HepG2 (cell line): ENCODE data around the gene SLIT3. TPM values are rescaled to one million over a fixed set of nuclear protein-coding genes. Genes with fewer than 3 reads are reported as not detected.

Source experiments
- ATAC-seq: fragments of 200-7000 bp; cut with Tn5 transposase; 3 replicates; pipeline ENCODE4 v1.9.1; 2020; ENCODE audit warnings: mild to moderate bottlenecking, moderate library complexity
- BruUV-seq: library from RNA; stranded (reverse); fragments of 400-500 nt; replicated peaks from 2 replicates; lab custom pipeline; 2021; lab: Mats Ljungman, UMichigan
- CTCF ChIA-PET: fragments of 300-600 bp; formaldehyde crosslinking; extraction: SDS; loops from one replicate; lab custom pipeline; 2021; ENCODE audit warnings: low total read pairs, inconsistent platforms, low intra/inter-chr PET ratio; lab: Yijun Ruan, JAX
- POLR2A ChIA-PET: fragments of 350-600 bp; sonication (Branson Sonifier 250); formaldehyde crosslinking; loops from one replicate; lab custom pipeline; 2020; ENCODE audit warnings: antibody characterized with exemption, inconsistent platforms; lab: Yijun Ruan, JAX
- DNase-seq: peaks from one replicate; pipeline ENCODE4 v3.0.0-alpha.2; 2015; ENCODE audit warnings: low spot score
- FAIRE-seq: peaks from 3 replicates; lab custom pipeline; 2011; peaks lifted over from hg19 to GRCh38; lab: Jason Lieb, UNC
- H2AFZ ChIP-seq: one replicate; pipeline ENCODE4 v1.6.1; 2011; ENCODE audit warnings: low read length, inconsistent platforms
- H3K27ac ChIP-seq: fragments of 300-600 bp; 3 replicates; pipeline ENCODE4 v1.8.0; 2011; ENCODE audit warnings: mixed run types, mild to moderate bottlenecking, mixed read lengths, low read length, inconsistent platforms; ENCODE audit not compliant: insufficient read depth; ENCODE audit errors: extremely low read length
- H3K27me3 ChIP-seq, 2 experiments: fragments of 200-600 bp in 1 of 2; 2 replicates in 1 of 2; 3 replicates in 1 of 2; pipeline versions ENCODE4 v1.6.0 to v1.8.0; 2011; ENCODE audit warnings: low read length in 2 of 2, mild to moderate bottlenecking in 2 of 2, moderate library complexity in 2 of 2, inconsistent platforms in 1 of 2; ENCODE audit not compliant: insufficient read depth in 2 of 2, control insufficient read depth in 1 of 2
- H3K36me3 ChIP-seq, 2 experiments: fragments of 200-600 bp in 1 of 2; replicated peaks in 1 of 2; 2 replicates in 1 of 2; 3 replicates in 1 of 2; pipeline versions ENCODE4 v1.5.1 to v1.8.0; 2011; ENCODE audit warnings: low read length in 2 of 2, inconsistent platforms in 1 of 2; ENCODE audit not compliant: insufficient read depth in 2 of 2, control insufficient read depth in 1 of 2
- H3K4me1 ChIP-seq: 2 replicates; pipeline ENCODE4 v1.5.1; 2012; ENCODE audit warnings: low read length, inconsistent platforms; ENCODE audit not compliant: insufficient read depth
- H3K4me2 ChIP-seq: 2 replicates; pipeline ENCODE4 v1.6.0; 2011; ENCODE audit warnings: low read depth, low read length, inconsistent platforms
- H3K4me3 ChIP-seq, 3 experiments: fragments of 200-600 bp in 1 of 3; sonication (generic), shearing (Covaris generic) in 1 of 3; replicated peaks in 1 of 3; 2 replicates each; pipeline ENCODE4 v1.5.1; 2011 to 2016; ENCODE audit warnings: low read length in 3 of 3, inconsistent platforms in 2 of 3, low read depth in 2 of 3, mild to moderate bottlenecking in 2 of 3, control low read depth in 1 of 3, mixed read lengths in 1 of 3; ENCODE audit not compliant: insufficient read depth in 1 of 3
- H3K79me2 ChIP-seq: one replicate; pipeline ENCODE4 v1.6.1; 2011; ENCODE audit warnings: low read length, inconsistent platforms; ENCODE audit not compliant: insufficient read depth
- H3K9ac ChIP-seq: 2 replicates; pipeline ENCODE4 v1.6.0; 2011; ENCODE audit warnings: mild to moderate bottlenecking, low read depth, low read length, inconsistent platforms; ENCODE audit not compliant: insufficient read depth
- H3K9me3 ChIP-seq: 2 replicates; pipeline ENCODE4 v1.5.1; 2012; ENCODE audit warnings: mild to moderate bottlenecking, low read length
- H4K20me1 ChIP-seq: 2 replicates; pipeline ENCODE4 v1.6.0; 2011; ENCODE audit warnings: inconsistent platforms, mild to moderate bottlenecking, low read length, moderate library complexity; ENCODE audit not compliant: insufficient read depth
- CC2D1A ChIP-seq: sonication (generic); formaldehyde crosslinking; IDR thresholded peaks from 2 replicates; pipeline ENCODE4 v1.8.1; 2023; ENCODE audit warnings: mild to moderate bottlenecking, missing genetic modification reagents
- HNRNPH1 ChIP-seq: fragments of 200-400 bp; formaldehyde crosslinking; optimal IDR thresholded peaks from 2 replicates; pipeline ENCODE3; 2017; ENCODE audit warnings: mild to moderate bottlenecking, low read depth, low read length
- ISX ChIP-seq: sonication (generic); formaldehyde crosslinking; conservative IDR thresholded peaks from 2 replicates; pipeline ENCODE4 v1.5.0; 2020; ENCODE audit warnings: missing genetic modification reagents
- MTA1 ChIP-seq: sonication (generic); formaldehyde crosslinking; IDR thresholded peaks from 2 replicates; pipeline ENCODE4 v1.4.0; 2020; ENCODE audit warnings: missing genetic modification reagents, mild to moderate bottlenecking, borderline replicate concordance
- NRL ChIP-seq: sonication (generic); formaldehyde crosslinking; IDR thresholded peaks from 2 replicates; pipeline ENCODE4 v1.5.0; 2020; ENCODE audit warnings: missing genetic modification reagents, mild to moderate bottlenecking, moderate library complexity, borderline replicate concordance
- ONECUT2 ChIP-seq: sonication (generic); formaldehyde crosslinking; IDR thresholded peaks from 2 replicates; pipeline ENCODE4 v1.4.0; 2020; ENCODE audit warnings: missing genetic modification reagents
- RELA ChIP-seq: sonication (generic); formaldehyde crosslinking; IDR thresholded peaks from 2 replicates; pipeline ENCODE4 v1.4.0; 2020; ENCODE audit warnings: missing genetic modification reagents
- REST ChIP-seq, 2 experiments: IDR thresholded peaks; 2 replicates each; pipeline ENCODE4 v1.6.1; 2011 to 2012; ENCODE audit warnings: low read length in 2 of 2, borderline replicate concordance in 1 of 2, low read depth in 1 of 2, mild to moderate bottlenecking in 1 of 2, moderate library complexity in 1 of 2
- ZBED4 ChIP-seq: sonication (generic); formaldehyde crosslinking; IDR thresholded peaks from 2 replicates; pipeline ENCODE4 v1.4.0; 2020; ENCODE audit warnings: missing genetic modification reagents, borderline replicate concordance
- ZNF224 ChIP-seq: sonication (generic); formaldehyde crosslinking; IDR thresholded peaks from 2 replicates; pipeline ENCODE4 v1.5.0; 2020; ENCODE audit warnings: mild to moderate bottlenecking, missing genetic modification reagents
- ZNF543 ChIP-seq: sonication (generic); formaldehyde crosslinking; IDR thresholded peaks from 2 replicates; pipeline ENCODE4 v1.4.0; 2020; ENCODE audit warnings: mild to moderate bottlenecking, missing genetic modification reagents
- ZNF549 ChIP-seq: sonication (generic); formaldehyde crosslinking; IDR thresholded peaks from 2 replicates; pipeline ENCODE4 v1.5.0; 2020; ENCODE audit warnings: missing genetic modification reagents
- ZNF7 ChIP-seq: IDR thresholded peaks from 2 replicates; pipeline ENCODE4 v1.6.1; 2016; ENCODE audit warnings: missing biosample characterization, missing genetic modification reagents
- ZNF839 ChIP-seq: sonication (generic); formaldehyde crosslinking; IDR thresholded peaks from 2 replicates; pipeline ENCODE4 v1.4.0; 2020; ENCODE audit warnings: missing genetic modification reagents, mild to moderate bottlenecking, borderline replicate concordance
- WGBS: methylation state at CpG from one replicate; pipeline ENCODE4 v1.1.6; 2017; ENCODE audit warnings: low lambda C conversion rate; 5-methylcytosine and 5-hydroxymethylcytosine counted together
- in situ Hi-C: cut with HindIII; loops from 2 replicates; pipeline ENCODE4 v1.10.0; 2017; ENCODE audit warnings: low pct_unique_long_range_greater_than_20kb; ENCODE audit not compliant: extremely low pct_ligation_motif_present
- intact Hi-C: fragments of 100-400 bp; cut with micrococcal nuclease; formaldehyde crosslinking; loops from one replicate; pipeline ENCODE4 v1.10.0; 2022; ENCODE audit not compliant: unreplicated experiment
- polyA plus RNA-seq, 8 experiments: library from polyadenylated mRNA; depleted of rRNA in 3 of 8; stranded (reverse) in 7 of 8; unstranded in 1 of 8; fragments of >200 nt; fragmentation: Illumina TruSeq in 4 of 8; extraction: Trizol in 4 of 8; gene quantifications; 2 replicates each; pipeline versions ENCODE4 v1.2.1 to v1.2.3, GENCODE V29; 2011 to 2016; ENCODE audit warnings: low read depth in 4 of 8, missing spikeins in 1 of 8, mixed read lengths in 1 of 8; ENCODE audit not compliant: insufficient read depth in 1 of 8
- total RNA-seq, 5 experiments: library from RNA; depleted of rRNA; stranded (reverse); fragments of >200 nt; fragmentation: Illumina TruSeq; extraction: Trizol; gene quantifications; 2 replicates each; pipeline ENCODE4 v1.2.3, GENCODE V29; 2016; ENCODE audit warnings: low read depth in 1 of 5

The SLIT3 gene
- total and polyA plus RNA-seq, 2 of the 13 experiments (the other 11 are each of a cell fraction or from before 2014, with no cell fraction given) = not detected

GRCh38 chr5:169168280-169168679, 132.7 kb downstream of the SLIT3 start:
- ATAC-seq (no peak), FAIRE-seq (no peak), DNase-seq (no peak)
- TF ChIP-seq ZBED4 (CRISPR knock-in tag) (no peak), ZNF549 (CRISPR knock-in tag) (no peak), ZNF839 (CRISPR knock-in tag) (no peak), RELA (no peak), ZNF224 (CRISPR knock-in tag) (no peak), ISX (CRISPR knock-in tag) (no peak), CC2D1A (CRISPR knock-in tag) (no peak), NRL (CRISPR knock-in tag) (no peak), HNRNPH1 (no peak), REST (IDR thresholded peaks at IDR 0.05; ENCODE audit: borderline replicate concordance in 1 of 2, low read depth in 1 of 2, low read length in 2 of 2) (no peak), ZNF543 (no peak), MTA1 (no peak), ZNF7 (no peak), ONECUT2 (CRISPR knock-in tag) (no peak)
- ChIA-PET CTCF (no interaction called here), POLR2A (no interaction called here)
- Histone ChIP-seq H3K36me3 (no peaks in the 10 kb centered on the region), H3K9me3 (no peaks in the 10 kb centered on the region), H3K4me1 (no peaks in the 10 kb centered on the region), H2AFZ (no peak overlapping the region), H3K9ac (no peak overlapping the region), H3K27me3 (no peaks in the 10 kb centered on the region; a peak in 2 of 5 replicates), H3K27ac (no peak overlapping the region), H3K4me2 (no peak overlapping the region), H4K20me1 (no peaks in the 10 kb centered on the region), H3K4me3 (no peak overlapping the region), H3K79me2 (no peaks in the 10 kb centered on the region)
- BruUV-seq = no TSS peak
- WGBS = 2% methylated on average over 3 of the region's 3 CpGs
- intact Hi-C loops (no loop called here), in situ Hi-C loops (no loop called here)
